Mesodermal cell (in vitro differentiated cells): ENCODE data around the gene ZNF689.

Experiments
- H3K27ac ChIP-seq: 2 replicates; pipeline ENCODE4 v1.7.0; 2013; ENCODE audit warnings: mild to moderate bottlenecking, low read depth, low read length, moderate library complexity; ENCODE audit not compliant: severe bottlenecking
- H3K36me3 ChIP-seq: 2 replicates; pipeline ENCODE4 v1.7.1; 2013; ENCODE audit warnings: mild to moderate bottlenecking, low read length, moderate library complexity; ENCODE audit not compliant: control insufficient read depth, insufficient read depth
- H3K4me1 ChIP-seq: one replicate; pipeline ENCODE4 v1.7.1; 2013; ENCODE audit warnings: mild to moderate bottlenecking, low read length; ENCODE audit not compliant: insufficient read depth, control insufficient read depth, poor library complexity, severe bottlenecking
- H3K4me3 ChIP-seq: 2 replicates; pipeline ENCODE4 v1.7.0; 2013; ENCODE audit warnings: low read length, control low read depth, mild to moderate bottlenecking; ENCODE audit not compliant: insufficient read depth, poor library complexity, severe bottlenecking; ENCODE audit errors: extremely low read depth
- H3K9me3 ChIP-seq: 2 replicates; pipeline ENCODE4 v1.7.1; 2013; ENCODE audit warnings: mild to moderate bottlenecking, low read length, moderate library complexity; ENCODE audit not compliant: control insufficient read depth
- WGBS, 2 experiments: methylation state at CpG; one replicate each; pipeline ENCODE4 v1.1.5; 2013; ENCODE audit warnings: missing lambda C conversion rate in 2 of 2; ENCODE audit not compliant: insufficient coverage in 2 of 2; 5-methylcytosine and 5-hydroxymethylcytosine counted together

The ZNF689 gene

GRCh38 chr16:30561089-30561816 lies 48.9 kb downstream of the ZNF689 start:
- Histone ChIP-seq H3K36me3 (peaks cover 4% of the 10 kb centered on the region), H3K9me3 (peaks cover 3% of the 10 kb centered on the region), H3K27ac (no peak overlapping the region), H3K4me3 (no peak overlapping the region), H3K4me1 (no peaks in the 10 kb centered on the region)
- WGBS, 2 experiments, result 95% methylated on average over 22 to 42 of the region's 46 CpGs

GRCh38 chr16:30559690-30560089 lies 50.5 kb downstream of the ZNF689 start:
- WGBS, 2 experiments, result 92 to 100% methylated on average over 3 to 5 of the region's 6 CpGs
- H3K9me3 ChIP-seq, result peaks cover 3% of the 10 kb centered on the region
- H3K4me3 ChIP-seq, result no peak overlapping the region
- H3K27ac ChIP-seq, result no peak overlapping the region
- H3K36me3 ChIP-seq, result peaks cover 20% of the 10 kb centered on the region
- H3K4me1 ChIP-seq, result peaks cover 4% of the 10 kb centered on the region

DNA sequence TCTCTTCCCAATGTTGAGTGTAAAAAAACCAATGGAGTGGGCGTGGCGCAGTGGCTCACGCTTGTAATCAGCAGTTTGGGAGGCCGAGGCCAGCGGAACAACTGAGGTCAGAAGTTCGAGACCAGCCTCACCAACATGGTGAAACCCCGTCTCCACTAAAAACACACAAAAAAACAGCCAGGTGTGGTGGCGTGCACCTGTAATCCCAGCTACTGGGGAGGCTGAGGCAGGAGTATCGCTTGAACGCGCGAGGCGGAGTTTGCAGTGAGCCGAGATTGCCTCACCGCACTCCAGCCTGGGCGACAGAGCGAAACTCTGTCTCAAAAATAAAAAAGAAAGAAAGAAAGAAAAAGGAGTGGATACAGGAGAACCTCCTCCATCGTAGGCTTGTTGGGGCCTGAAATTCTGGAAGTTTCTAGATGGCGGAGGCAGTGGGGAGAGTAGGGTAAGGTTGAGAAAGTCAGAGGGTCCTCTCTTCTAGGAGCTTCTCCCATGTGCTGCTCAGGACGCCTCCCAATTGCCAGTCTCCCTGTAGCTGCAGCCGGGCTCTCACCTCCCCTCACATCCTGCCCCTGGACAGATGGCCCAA lies 51.3 kb downstream of the ZNF689 start:
- peaks cover 6% of the 10 kb centered on the region for H3K4me1 ChIP-seq
- H3K27ac ChIP-seq, result peak overlapping the region; percentile 95
- no peak overlapping the region for H3K4me3 ChIP-seq
- peaks cover 3% of the 10 kb centered on the region for H3K9me3 ChIP-seq
- peaks cover 28% of the 10 kb centered on the region for H3K36me3 ChIP-seq
- WGBS, 2 experiments, result 95 to 96% methylated on average over 14 to 20 of the region's 21 CpGs

DNA sequence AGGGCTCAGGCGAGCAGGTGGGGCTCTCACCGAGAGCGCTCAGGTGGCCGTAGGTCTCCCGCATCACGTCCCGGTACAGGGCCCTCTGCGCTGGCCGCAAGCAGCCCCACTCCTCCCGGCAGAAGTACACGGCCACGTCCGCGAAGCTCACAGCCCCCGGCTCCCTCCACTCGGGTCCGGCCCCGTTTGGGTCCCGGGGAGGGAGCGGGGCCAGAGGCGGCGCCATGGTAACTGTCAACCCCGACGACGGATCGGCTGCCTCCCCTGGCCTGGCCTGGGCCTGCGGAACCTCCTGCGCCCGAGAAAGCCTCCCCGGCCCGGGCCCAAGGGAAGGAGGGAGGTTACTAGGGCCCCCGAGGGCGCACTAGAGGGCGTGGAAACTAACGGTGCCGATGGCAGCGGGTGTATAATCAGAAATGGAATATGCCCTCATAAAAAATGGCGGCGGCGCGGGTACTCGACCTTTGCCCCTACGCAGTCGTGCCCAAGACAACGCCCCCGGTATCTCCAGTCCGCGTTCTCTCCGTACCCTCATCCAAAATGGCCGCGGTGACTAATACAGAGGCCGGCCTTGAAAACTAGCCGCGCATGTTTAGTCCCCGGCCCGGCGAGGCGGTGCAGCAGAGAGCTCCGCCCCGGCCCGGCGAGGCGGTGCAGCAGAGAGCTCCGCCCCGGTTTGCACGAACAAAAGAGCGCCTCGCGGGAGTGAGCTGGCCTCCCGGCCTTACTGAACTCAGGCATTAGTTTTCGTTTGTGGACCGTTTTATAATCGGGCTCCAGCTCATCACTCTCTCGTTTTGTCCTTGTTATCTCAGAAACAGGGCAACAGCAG lies 52.0 kb downstream of the ZNF689 start, which contains the start of gene ZNF764:
Gene ZNF764 (minus strand): TSS at position 418 of the 832 bp plus-strand sequence. CDS start 192 bp downstream, at position 226.
- peak within 1 kb of the TSS; percentile 68 for H3K4me3 ChIP-seq
- peaks cover 34% of the 10 kb centered on the region for H3K36me3 ChIP-seq
- peak within 1 kb of the TSS; percentile 95 for H3K27ac ChIP-seq
- H3K4me1 ChIP-seq, result peaks cover 10% of the 10 kb centered on the region
- peaks cover 3% of the 10 kb centered on the region for H3K9me3 ChIP-seq
- whole genome bisulfite sequencing, 2 experiments, result 1% methylated on average over 61 to 69 of the region's 74 CpGs

DNA sequence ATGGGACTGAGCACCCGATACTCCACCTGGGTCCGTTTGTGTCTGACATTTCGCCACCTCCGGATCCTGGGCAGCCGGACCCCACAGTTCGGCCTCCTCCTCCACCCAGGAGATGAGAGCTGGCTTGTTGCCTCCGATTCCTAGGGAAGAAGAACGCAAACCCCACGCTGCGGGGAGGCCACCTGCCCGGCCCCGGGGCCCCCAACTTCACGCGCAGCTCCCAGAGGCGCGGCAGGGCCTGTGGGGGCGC lies 52.6 kb downstream of the ZNF689 start:
- peaks cover 11% of the 10 kb centered on the region for H3K4me1 ChIP-seq
- peak overlapping the region; percentile 95 for H3K27ac ChIP-seq
- peak overlapping the region; percentile 68 for H3K4me3 ChIP-seq
- WGBS, 2 experiments, result 5% methylated on average over 11 to 16 of the region's 17 CpGs
- H3K9me3 ChIP-seq, result peaks cover 3% of the 10 kb centered on the region
- H3K36me3 ChIP-seq, result peaks cover 39% of the 10 kb centered on the region

GRCh38 chr16:30556125-30556473 lies 54.1 kb downstream of the ZNF689 start:
- Histone ChIP-seq H3K36me3 (peaks cover 42% of the 10 kb centered on the region), H3K9me3 (peaks cover 3% of the 10 kb centered on the region), H3K4me1 (peaks cover 11% of the 10 kb centered on the region), H3K27ac (no peak overlapping the region), H3K4me3 (no peak overlapping the region)
- 83 to 95% methylated on average over 5 to 10 of the region's 10 CpGs for WGBS, 2 experiments

GRCh38 chr16:30555315-30556124 lies 54.7 kb downstream of the ZNF689 start:
- Histone ChIP-seq H3K4me1 (peaks cover 11% of the 10 kb centered on the region), H3K27ac (no peak overlapping the region), H3K36me3 (peaks cover 42% of the 10 kb centered on the region), H3K4me3 (no peak overlapping the region), H3K9me3 (peaks cover 3% of the 10 kb centered on the region)
- 98% methylated on average over 62 to 65 of the region's 69 CpGs for WGBS, 2 experiments

DNA sequence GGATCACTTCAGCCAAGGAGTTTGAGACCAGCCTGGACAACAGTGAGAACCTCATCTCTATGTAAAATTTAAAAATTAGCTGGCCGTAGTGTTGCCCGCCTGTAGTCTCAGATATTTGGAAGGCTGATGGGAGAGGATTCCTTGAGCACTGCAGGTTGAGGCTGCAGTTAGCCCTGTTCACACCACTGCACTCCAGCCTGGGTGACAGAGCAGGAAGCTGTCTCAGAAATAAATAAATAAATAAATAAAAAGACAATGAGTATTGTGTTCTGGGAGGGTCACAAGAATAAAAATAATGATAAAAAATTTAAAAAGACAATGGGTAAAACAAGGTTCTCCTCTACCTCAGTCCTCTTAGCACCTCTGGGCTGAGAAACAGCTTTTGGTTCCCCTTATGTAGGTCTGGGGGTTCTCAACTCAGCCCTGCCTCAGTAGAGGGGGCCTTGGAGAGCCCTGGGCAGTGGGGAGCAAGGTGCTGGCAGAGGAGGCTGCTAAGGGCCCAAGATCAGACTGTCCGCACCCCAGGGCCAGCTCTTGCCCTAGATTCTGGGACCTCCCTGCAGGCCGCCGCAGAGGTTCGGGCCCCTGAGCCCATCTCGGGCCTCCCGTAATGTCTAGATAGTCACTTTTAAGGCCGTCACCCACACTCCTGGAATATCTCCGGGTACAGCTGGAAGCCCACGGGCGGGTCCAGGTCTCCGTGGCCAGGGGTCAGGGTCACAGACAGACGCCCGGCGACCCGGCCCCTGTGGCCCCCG lies 55.5 kb downstream of the ZNF689 start:
- Histone ChIP-seq H3K4me1 (peaks cover 11% of the 10 kb centered on the region), H3K27ac (no peak overlapping the region), H3K4me3 (no peak overlapping the region), H3K9me3 (peaks cover 3% of the 10 kb centered on the region), H3K36me3 (peaks cover 42% of the 10 kb centered on the region)
- 95 to 97% methylated on average over 16 of the region's 18 CpGs for WGBS, 2 experiments

DNA sequence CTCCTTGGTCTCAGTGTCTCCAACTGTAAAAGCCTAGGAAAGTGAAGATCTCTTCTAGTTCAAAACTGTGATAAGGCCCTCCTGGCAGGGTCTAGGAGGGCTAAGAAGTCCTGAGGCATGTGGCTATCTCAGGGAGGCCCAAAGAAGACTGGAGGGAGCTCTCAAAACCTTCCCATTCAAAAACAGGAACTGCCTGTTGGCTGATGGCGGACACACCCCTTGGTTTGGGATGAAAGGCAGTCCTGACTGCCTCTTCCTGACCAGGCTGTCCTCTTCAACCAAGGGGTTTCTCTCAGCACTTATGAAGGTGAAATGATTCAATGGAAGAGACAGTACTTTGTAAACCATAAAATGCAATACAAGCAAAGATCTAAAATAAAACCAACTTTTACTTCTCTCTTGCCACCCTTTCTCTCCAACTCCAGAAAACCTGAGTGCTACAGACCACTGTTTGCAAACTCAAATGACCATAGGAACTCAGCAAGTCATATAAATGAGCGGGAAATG lies 56.7 kb downstream of the ZNF689 start:
- H3K9me3 ChIP-seq, result no peaks in the 10 kb centered on the region
- H3K36me3 ChIP-seq, result peaks cover 42% of the 10 kb centered on the region
- no peak overlapping the region for H3K27ac ChIP-seq
- 92% methylated on average over 2 of the region's 2 CpGs; no CpG with 5 or more reads in 1 of the 2 experiments for WGBS, 2 experiments
- H3K4me1 ChIP-seq, result peaks cover 19% of the 10 kb centered on the region
- H3K4me3 ChIP-seq, result no peak overlapping the region

DNA sequence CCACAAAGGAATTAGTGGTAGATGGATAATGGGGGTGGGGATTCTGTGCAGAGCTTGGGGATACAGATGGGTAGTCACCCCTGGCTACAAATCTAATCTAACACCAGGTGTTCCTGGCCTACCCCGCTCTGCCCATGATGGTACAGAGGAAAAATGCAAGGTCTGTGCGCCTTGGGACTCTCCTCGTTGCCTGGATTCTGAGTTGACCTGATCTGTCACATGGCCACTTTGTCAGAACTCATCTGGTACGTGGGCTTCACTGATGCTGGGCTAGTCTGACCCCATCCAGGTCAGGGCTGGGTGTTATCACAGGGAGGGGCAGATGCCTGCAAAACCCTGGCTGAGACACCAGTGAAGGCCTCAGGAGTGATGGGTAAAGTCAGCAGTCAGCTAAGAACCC lies 57.2 kb downstream of the ZNF689 start:
- peaks cover 42% of the 10 kb centered on the region for H3K36me3 ChIP-seq
- no peaks in the 10 kb centered on the region for H3K9me3 ChIP-seq
- H3K27ac ChIP-seq, result no peak overlapping the region
- no peak overlapping the region for H3K4me3 ChIP-seq
- WGBS, 2 experiments, result 90 to 93% methylated on average over 4 of the region's 4 CpGs
- peaks cover 21% of the 10 kb centered on the region for H3K4me1 ChIP-seq
